Retinal pigment epithelial cell (primary cell): ENCODE measurements around the gene FASN.
A peak's percentile ranks its signal among the peaks of the same experiment; 100 is the strongest.

Experiments used
- DNase-seq: peaks from one replicate; pipeline ENCODE4 v3.0.0-alpha.2; 2010; ENCODE audit warnings: low read depth
- H3K4me3 ChIP-seq: 2 replicates; pipeline ENCODE4 v1.5.1; 2011; ENCODE audit warnings: mild to moderate bottlenecking, low read length, control low read depth, moderate library complexity
- CTCF ChIP-seq: conservative IDR thresholded peaks from 2 replicates; pipeline ENCODE4 v1.5.1; 2011; ENCODE audit warnings: low read depth, low read length, control low read depth, inconsistent platforms

The FASN gene

GRCh38 chr17:82076785-82077591, 21.0 kb downstream of the FASN start:
- no peak overlapping the region for H3K4me3 ChIP-seq
- TF ChIP-seq CTCF: no peak
- no peak for DNase-seq

- no peak for DNase-seq
- no peak for TF ChIP-seq CTCF
- H3K4me3 ChIP-seq: no peak overlapping the region
Observed at GRCh38 chr17:82076018-82076784, 21.8 kb downstream of the FASN start.

DNA sequence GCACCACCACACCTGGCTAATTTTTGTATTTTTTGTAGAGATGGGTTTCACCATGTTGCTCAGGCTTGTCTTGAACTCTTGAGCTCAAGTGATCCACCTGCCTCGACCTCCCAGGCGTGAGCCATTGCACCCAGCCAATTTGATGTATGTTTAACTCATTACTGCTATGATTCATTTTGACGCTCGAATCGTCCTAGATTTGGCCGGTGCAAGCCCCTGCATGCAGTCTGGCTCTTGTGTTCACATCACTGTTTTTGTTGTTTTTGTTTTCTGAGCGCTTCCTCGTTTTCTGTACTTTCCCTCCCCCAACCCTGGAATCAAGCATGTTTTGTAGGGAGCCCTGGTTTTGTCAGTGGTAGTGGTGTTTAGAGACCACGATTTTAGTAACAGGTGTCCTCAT, 24.6 kb downstream of the FASN start:
- H3K4me3 ChIP-seq: no peak overlapping the region
- TF ChIP-seq CTCF: no peak
- no peak for DNase-seq

DNA sequence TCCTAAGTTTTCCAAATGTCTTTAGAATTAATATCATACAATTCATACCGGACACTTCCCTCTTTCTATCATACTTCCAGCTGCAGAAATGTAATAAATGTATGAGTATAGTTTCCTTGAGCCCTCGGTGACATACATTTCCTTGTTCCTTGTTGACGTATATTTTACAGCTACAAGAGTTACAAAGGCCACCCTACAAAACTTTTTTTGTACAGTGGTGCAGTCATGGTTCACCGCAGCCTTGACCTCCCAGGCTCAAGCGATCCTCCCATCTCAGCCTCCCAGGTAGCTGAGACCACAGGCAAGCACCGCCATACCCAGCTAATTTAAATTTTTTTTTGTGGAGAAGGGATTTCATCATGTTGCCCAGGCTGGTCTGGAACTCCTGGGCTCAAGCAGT, 25.2 kb downstream of the FASN start:
- TF ChIP-seq CTCF: no peak
- H3K4me3 ChIP-seq: no peak overlapping the region
- DNase-seq: no peak

- TF ChIP-seq CTCF: no peak
- H3K4me3 ChIP-seq: no peak overlapping the region
Observed at GRCh38 chr17:82070611-82071010, 27.4 kb downstream of the FASN start.

GRCh38 chr17:82065638-82066303, 32.3 kb downstream of the FASN start, which contains the start of gene DUS1L:
TSS of gene DUS1L (minus strand) at chr17:82065804. CDS start at chr17:82065059, 745 bp downstream.
- no peak for DNase-seq
- TF ChIP-seq CTCF: no peak
- H3K4me3 ChIP-seq: peak within 1 kb of the TSS; percentile 67

More at GRCh38 chr17:82070611-82071010, 27.4 kb downstream of the FASN start:
- no peak for DNase-seq
